ENCODE measurements around the gene SEC22C. TPM values are rescaled to one million over a fixed set of nuclear protein-coding genes. Genes with fewer than 3 reads are reported as not detected.

SEC22C gene, protein sequence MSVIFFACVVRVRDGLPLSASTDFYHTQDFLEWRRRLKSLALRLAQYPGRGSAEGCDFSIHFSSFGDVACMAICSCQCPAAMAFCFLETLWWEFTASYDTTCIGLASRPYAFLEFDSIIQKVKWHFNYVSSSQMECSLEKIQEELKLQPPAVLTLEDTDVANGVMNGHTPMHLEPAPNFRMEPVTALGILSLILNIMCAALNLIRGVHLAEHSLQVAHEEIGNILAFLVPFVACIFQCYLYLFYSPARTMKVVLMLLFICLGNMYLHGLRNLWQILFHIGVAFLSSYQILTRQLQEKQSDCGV
- total RNA-seq, result 10 to 100 TPM; 23.8 to 32.9 (median 26.4) TPM
- 10 to 100 TPM; 21.1 to 21.2 TPM for polyA plus RNA-seq
- long read RNA-seq, donor 1, transcript SEC22C-202 (7 exons, 1,608 nt), result minor isoform, 9 of 32 reads
- long read RNA-seq, donor 1, transcript SEC22C-201 (7 exons, 1,380 nt), result major isoform, 14 of 32 reads
- long read RNA-seq, donor 1, partial matches to known transcripts, result 1 of 32 reads
- long read RNA-seq, donor 1, other reads (novel, unspliced or antisense), result 8 of 32 reads
- long read RNA-seq, donor 2, transcript SEC22C-202 (7 exons, 1,608 nt), result minor isoform, 7 of 104 reads
- long read RNA-seq, donor 2, transcript SEC22C-201 (7 exons, 1,380 nt), result major isoform, 16 of 104 reads
- long read RNA-seq, donor 2, partial matches to known transcripts, result 53 of 104 reads
- long read RNA-seq, donor 2, other reads (novel, unspliced or antisense), result 28 of 104 reads
- long read RNA-seq, donor 3, transcript SEC22C-202 (7 exons, 1,608 nt), result minor isoform, 18 of 88 reads
- long read RNA-seq, donor 3, transcript SEC22C-201 (7 exons, 1,380 nt), result major isoform, 29 of 88 reads
- long read RNA-seq, donor 3, partial matches to known transcripts, result 3 of 88 reads
- long read RNA-seq, donor 3, other reads (novel, unspliced or antisense), result 38 of 88 reads

- peak; percentile 95 for DNase-seq
- Histone ChIP-seq H3K9me3 (no peaks in the 10 kb centered on the region), H3K4me1 (peaks cover 0 to 26% (median 21%) of the 10 kb centered on the region in 9 donors), H3K27ac (peak within 1 kb of the TSS; percentile 62 to 95 (median 88)), H3K27me3 (no peaks in the 10 kb centered on the region), H3K4me3 (peak within 1 kb of the TSS; percentile 75 to 97 (median 88)), H3K36me3 (peaks cover 0 to 14% (median 0%) of the 10 kb centered on the region in 9 donors)
- ATAC-seq, result peak; percentile 97 to 99 (median 99)
- 0% methylated on average over 68 to 77 of the region's 77 CpGs for WGBS, 2 donors
- intact Hi-C loops (cut with DNase I), result loop anchor here in 8 of 10 donors (2.0 to 10.0 kb wide), 5 partner anchors 70 to 170 kb away; partner anchors contain the start of gene ZBTB47 (in 2 of the 8)
- TF ChIP-seq, protein P1, sequence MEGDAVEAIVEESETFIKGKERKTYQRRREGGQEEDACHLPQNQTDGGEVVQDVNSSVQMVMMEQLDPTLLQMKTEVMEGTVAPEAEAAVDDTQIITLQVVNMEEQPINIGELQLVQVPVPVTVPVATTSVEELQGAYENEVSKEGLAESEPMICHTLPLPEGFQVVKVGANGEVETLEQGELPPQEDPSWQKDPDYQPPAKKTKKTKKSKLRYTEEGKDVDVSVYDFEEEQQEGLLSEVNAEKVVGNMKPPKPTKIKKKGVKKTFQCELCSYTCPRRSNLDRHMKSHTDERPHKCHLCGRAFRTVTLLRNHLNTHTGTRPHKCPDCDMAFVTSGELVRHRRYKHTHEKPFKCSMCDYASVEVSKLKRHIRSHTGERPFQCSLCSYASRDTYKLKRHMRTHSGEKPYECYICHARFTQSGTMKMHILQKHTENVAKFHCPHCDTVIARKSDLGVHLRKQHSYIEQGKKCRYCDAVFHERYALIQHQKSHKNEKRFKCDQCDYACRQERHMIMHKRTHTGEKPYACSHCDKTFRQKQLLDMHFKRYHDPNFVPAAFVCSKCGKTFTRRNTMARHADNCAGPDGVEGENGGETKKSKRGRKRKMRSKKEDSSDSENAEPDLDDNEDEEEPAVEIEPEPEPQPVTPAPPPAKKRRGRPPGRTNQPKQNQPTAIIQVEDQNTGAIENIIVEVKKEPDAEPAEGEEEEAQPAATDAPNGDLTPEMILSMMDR (IDR thresholded peaks at IDR 0.05), result peak in 7 of 9 donors; percentile 13 to 59 (median 39)
Measured at GRCh38 chr3:42581709-42582473, at the start of gene SEC22C. SEC22C (minus strand) TSS chr3:42581967; CDS start chr3:42569046, 12,921 bp downstream.

DNA sequence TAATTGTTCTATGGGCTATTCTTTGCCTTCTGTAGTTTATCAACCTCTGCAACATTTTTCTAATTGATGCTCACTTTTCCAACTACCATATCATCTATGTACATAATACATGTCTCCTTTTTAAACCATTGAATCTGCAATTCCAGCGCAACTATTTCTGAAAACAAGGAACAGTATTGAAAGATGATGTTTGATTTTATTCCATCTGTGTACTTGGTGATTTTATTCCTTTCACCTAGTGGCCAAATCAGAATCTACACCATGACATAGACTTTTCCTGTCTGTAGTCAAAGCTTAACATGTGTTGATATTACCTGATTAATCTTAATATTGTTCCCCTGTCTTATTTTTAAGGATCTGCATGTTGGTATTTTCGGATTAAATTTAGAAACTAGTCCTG lies 31.7 kb upstream of the SEC22C start:
- no peaks in the 10 kb centered on the region for H3K9me3 ChIP-seq
- TF ChIP-seq, protein P1 (IDR thresholded peaks at IDR 0.05), result peak in 7 of 9 donors; percentile 24 to 57 (median 47)
- peaks cover 0 to 50% (median 1%) of the 10 kb centered on the region in 9 donors for H3K36me3 ChIP-seq
- DNase-seq (no peak), ATAC-seq (no peak)
- H3K27me3 ChIP-seq, result no peaks in the 10 kb centered on the region
- WGBS, 2 donors, result 71 to 74% methylated on average over 2 of the region's 2 CpGs
- H3K4me1 ChIP-seq, result peaks cover 6 to 84% (median 57%) of the 10 kb centered on the region in 9 donors
- no peak overlapping the region for H3K4me3 ChIP-seq
- H3K27ac ChIP-seq, result peak overlapping the region in 8 of 10 donors; percentile 38 to 76 (median 63)
- intact Hi-C loops (cut with DNase I), result no loop called here

GRCh38 chr3:42612928-42613327 lies 31.2 kb upstream of the SEC22C start:
- Histone ChIP-seq H3K9me3 (no peaks in the 10 kb centered on the region), H3K27ac (peak overlapping the region in 9 of 10 donors; percentile 10 to 76 (median 62)), H3K4me1 (peaks cover 6 to 88% (median 61%) of the 10 kb centered on the region in 9 donors), H3K36me3 (peaks cover 0 to 50% (median 0%) of the 10 kb centered on the region in 9 donors), H3K27me3 (no peaks in the 10 kb centered on the region), H3K4me3 (no peak overlapping the region)
- no peak for DNase-seq
- TF ChIP-seq, protein P1 (IDR thresholded peaks at IDR 0.05), result no peak
- intact Hi-C loops (cut with DNase I), result no loop called here
- 73 to 77% methylated on average over 3 of the region's 3 CpGs for WGBS, 2 donors
- ATAC-seq, result peak in 2 of 8 donors; percentile 14 to 39

Data from heart right ventricle (tissue), 16 donors.